MV-4-11 (cell line): ENCODE results near the gene PROCA1.
"Not testable (repeated sequence)": the region's sequence is repeated elsewhere in the genome, so short reads cannot be mapped to it uniquely, and the experiment has no call there.

Source experiments
- DNase-seq: peaks from one replicate; lab custom pipeline; 2025; lab: John Stamatoyannopoulos, UW

Gene PROCA1

GRCh38 chr17:28725660-28726225 lies 14.1 kb upstream of the PROCA1 start:
- DNase-seq = peak; percentile 59

DNA sequence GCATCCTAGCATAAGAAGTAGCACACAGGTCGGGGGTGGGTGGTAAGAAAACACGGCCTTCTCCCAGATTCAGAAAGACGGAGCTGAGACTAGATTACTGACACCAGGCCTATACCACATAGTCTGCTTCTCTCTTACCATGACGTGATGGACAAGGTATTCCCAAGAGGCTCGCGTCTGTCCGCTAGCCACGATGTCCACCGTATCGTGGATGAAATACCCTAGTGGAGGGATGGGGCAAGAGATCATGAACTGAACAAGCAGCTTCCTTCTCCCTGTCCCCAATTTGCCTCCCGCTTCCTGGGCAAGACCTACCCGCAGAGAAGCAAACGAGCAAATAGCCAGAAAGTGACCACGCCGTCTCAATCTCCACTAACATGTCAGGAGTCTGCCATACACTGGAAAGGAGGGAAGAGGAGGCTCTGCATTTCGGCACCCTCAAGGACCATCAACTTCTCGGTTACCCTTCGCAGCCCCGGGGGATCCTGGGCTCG lies 13.5 kb upstream of the PROCA1 start:
- DNase-seq = peak; percentile 74

DNA sequence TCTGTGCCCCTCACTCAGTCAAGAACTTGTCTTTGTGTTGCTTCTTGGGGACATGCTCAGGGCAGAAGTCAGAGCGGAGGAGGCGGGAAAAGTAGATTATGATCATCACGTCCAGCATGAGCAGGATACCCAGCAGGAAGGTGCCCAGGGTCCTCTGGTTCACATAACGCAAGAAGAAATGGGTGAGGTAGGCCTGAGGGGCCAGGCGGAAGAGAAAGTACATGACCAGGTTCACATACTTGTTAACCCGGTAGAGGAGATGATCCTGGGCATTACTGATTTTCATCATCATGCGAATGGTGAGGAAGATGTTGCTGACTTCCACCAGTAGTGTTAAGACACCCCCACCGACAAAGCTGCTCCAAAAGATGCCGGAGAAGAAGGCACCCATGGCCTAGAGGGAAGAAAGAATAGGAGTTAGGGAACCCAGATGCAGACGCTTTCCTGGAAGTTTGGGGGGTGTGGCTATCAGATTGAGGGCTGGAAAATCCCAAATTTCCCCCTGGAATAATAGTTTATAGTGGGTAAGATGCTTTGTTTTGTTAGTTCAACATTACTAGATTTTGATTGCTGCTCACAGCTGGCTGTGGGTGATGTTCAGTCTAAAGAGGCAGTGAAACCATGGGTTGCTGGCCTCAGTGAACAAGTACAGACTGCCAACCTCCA lies 12.9 kb upstream of the PROCA1 start:
- no peak for DNase-seq

GRCh38 chr17:28723836-28724499 lies 12.3 kb upstream of the PROCA1 start:
- DNase-seq = peak; percentile 9

DNA sequence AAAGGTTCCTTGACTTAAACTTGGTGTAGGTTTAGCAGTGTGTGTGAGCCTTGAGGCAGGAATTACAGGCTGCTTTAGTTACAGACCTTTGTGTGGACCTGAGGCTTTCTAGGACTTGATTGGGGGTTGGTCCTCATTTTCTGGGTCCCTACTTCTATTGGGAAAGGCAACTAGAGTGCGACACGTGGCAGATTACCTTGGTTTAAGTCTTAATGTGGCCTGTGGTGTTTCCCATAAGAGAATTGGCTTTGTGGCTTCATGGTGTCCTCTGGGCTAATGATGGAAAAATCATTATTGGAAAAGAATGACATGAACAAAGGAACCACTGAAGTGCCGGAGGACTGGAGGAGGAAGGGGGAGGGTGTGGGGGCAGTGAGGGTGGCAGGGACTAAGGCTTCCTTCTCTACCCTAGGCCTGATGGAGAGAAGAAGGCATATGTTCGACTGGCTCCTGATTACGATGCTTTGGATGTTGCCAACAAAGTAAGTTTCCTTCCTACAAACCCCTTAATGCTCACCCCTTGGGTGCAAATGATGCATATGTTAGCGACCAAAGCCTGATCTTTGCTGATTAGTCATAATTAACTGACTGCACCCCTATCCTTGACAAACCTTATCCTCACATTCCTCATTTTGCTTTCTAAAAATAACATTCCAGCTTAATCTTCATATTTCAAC lies 11.6 kb upstream of the PROCA1 start:
- DNase-seq = no peak

- no peak for DNase-seq
These were observed 10.9 kb upstream of the PROCA1 start for GRCh38 chr17:28722417-28723158.

- DNase-seq = not testable (repeated sequence)
These were observed 9.3 kb upstream of the PROCA1 start for GRCh38 chr17:28720997-28721329.

DNA sequence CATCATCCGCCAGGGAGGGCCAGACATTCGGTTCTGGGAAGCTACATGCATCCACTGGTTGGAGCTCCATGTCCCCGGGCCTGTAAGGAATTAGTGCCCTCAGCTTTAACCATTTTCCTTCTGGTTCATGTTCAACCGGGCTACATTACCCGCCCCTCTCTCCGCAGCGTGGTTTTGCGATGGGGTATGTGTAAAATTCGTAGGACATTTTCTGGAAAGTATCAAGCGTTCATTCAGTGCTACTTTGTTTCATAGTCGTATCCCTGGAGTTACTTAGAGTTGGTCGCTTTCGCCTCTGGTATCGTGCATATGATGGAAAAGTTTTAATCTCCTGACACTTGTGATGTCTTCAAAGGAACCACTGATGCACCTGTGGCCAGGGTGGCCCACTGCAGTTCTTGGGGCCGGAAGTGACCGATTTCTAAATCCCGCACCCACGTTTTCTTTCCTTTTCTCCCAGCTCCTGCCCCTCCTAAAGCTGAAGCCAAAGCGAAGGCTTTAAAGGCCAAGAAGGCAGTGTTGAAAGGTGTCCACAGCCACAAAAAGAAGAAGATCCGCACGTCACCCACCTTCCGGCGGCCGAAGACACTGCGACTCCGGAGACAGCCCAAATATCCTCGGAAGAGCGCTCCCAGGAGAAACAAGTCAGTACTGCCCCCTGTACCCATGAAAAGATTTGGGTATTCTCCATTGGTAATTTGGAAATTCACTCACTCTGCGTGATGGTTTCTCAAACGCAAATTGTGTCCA lies 8.7 kb upstream of the PROCA1 start:
- DNase-seq = peak; percentile 18

- no peak for DNase-seq
These were observed 7.3 kb upstream of the PROCA1 start for GRCh38 chr17:28719021-28719433.

DNA sequence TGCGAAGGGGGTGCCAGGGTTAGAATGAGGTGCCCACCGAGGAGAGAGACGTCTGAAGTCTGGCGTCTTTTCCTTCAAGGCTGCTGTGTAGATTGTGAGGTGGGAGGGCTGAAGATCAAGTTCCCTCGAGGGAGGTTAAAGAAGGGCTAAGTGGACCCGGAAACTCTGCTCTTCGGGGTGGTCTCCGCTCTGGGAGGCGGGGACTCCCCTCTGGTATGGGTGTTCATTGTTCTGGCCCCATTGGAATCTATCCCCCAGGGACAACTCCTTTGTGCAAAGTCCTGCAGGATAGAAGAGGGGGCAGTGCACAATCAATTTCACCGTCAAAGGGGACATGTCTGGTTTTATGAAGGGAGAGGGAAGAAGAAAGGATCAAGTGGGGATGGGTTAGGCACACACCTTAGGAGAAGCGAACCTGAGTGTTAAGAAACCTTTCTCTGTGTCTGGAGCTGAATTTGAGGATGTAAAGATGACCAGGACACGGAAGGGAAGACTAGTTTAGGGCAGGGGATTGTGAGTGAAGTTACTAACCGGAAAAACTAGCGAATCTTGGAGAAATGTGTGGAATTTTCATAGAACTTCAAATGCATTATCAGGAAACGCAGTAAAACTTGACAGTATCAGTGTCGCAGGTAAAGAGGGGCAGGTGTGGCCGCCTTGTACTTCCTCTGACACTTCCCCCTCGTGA lies 6.8 kb upstream of the PROCA1 start:
- DNase-seq = no peak

- peak; percentile 56 for DNase-seq
These were observed 6.1 kb upstream of the PROCA1 start, which contains the start of gene RAB34 for GRCh38 chr17:28717578-28718332. Gene RAB34 (minus strand): TSS chr17:28717868. CDS start chr17:28717266, 602 bp downstream.

DNA sequence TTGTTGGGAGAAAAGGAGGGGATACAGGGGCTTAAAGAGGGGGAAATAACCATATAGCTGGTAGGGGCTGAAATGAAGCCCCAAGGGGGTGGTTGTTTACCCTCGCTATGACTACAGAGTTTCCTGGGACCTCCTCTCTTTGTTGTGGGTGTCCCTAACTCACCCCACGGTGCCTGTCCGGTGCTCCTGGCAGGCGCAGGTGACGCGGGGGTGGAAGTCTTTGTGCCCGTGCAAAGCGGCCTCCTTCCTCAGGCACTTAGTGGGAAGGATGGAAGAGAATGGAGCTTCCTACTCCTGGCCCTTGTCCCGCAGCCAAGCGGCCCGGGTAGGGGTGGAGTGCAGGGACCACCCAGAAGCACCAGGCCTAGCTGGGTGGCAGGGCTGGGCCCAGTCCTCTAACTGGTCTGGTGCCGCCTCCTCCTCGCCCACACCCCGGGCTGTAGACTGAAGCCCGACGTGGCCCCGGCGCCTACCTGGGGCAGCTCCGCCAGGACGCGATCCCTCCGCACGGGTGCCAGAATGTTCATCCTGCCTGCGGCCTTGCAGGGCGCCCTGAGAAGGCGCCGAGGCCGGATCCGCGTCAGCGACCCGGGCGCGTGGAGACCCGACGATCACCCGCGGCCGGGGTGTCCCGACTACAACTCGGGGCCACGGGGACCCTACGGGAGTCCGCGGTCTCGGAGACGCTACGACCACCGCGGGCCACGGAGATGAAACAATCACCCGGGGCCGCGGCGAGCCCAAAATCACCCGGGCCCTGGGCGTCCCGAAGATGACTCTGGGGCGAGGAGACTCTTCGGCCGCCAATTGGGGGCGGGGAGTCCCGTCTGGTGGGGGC lies 5.3 kb upstream of the PROCA1 start:
- no peak for DNase-seq

- no peak for DNase-seq
These were observed 3.5 kb upstream of the PROCA1 start for GRCh38 chr17:28715217-28715616.

DNA sequence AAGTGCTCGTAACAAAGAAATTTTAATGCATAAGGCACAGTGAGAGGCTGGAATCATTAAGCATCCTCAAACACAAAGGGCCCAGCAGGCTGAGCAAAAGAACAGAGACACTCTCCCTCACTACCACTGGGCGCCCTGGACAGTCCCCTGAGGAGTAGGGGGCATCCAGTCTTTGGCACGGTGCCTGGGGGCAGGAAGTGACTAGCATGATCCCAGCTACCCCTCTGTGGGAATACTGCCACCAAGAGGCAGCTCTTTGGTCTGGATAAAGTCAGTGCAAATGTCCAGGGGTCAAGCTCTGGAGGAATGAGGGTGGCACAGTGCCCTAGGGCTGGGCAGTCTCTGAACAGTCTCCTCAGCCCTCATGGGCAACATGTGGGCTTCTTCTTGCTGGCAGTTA lies 2.6 kb upstream of the PROCA1 start:
- no peak for DNase-seq

DNA sequence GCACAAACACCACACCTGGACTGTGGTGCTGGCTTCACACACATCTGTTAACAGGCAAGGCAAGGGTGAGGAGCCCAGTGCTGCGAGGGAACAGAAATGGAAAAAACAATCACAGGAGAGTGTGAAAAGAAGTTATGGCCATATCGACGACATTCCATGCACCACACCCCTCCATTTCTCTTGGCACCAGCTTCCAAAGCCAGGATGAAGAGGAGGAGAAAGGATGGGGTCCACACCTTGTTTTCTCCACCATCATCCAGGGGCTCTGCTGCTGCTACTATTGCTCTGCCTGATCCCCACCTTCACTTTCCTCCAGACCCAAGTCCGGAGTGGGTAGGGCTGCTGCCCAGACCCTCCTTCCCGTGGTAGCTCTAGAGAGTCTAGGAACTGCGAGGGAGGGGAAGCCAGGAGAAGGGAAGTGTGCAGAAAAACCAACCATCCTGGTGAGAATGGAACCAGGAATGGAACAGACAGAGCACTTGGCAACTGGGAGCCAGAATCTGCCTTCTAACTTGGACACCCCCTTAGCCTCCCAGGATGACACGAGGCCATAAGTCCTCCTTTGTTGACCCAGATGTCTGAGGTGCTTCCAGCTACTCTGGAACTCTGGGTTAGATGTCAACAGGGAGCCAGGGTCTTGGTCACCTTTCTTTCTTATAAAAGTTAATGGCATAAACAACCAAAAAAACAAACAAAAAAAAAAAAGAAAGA lies 1.2 kb upstream of the PROCA1 start:
- no peak for DNase-seq

- DNase-seq = peak; percentile 81
These were observed 480 bp upstream of the PROCA1 start for GRCh38 chr17:28712032-28712704.

GRCh38 chr17:28710861-28711722 lies 596 bp downstream of the PROCA1 start:
- peak; percentile 89 for DNase-seq
